ENCODE results near the gene CASK. TPM values are rescaled to one million over a fixed set of nuclear protein-coding genes. Genes with fewer than 3 reads are reported as not detected.

The CASK gene
- total and polyA plus RNA-seq, 8 donors, result 4.7 to 42.5 (median 22.9) TPM

GRCh38 chrX:41519468-41519867 lies 403.9 kb downstream of the CASK start:
- no peak overlapping the region for H3K4me3 ChIP-seq
- WGBS, 2 donors, result 94 to 97% methylated on average over 5 of the region's 5 CpGs
- H3K9me3 ChIP-seq, result no peaks in the 10 kb centered on the region
- no peaks in the 10 kb centered on the region for H3K4me1 ChIP-seq
- no peaks in the 10 kb centered on the region for H3K27me3 ChIP-seq
- no peak for FAIRE-seq
- no peak for DNase-seq
- no peaks in the 10 kb centered on the region for H3K36me3 ChIP-seq
- ATAC-seq, result no peak
- intact Hi-C loops (cut with DNase I), result no loop called here
- no peak for TF ChIP-seq CTCF (IDR thresholded peaks at IDR 0.05)
- H3K27ac ChIP-seq, result no peak overlapping the region

GRCh38 chrX:41518841-41519220 lies 404.5 kb downstream of the CASK start:
- Histone ChIP-seq H3K27ac (no peak overlapping the region), H3K9me3 (no peaks in the 10 kb centered on the region), H3K4me3 (no peak overlapping the region), H3K4me1 (no peaks in the 10 kb centered on the region), H3K36me3 (no peaks in the 10 kb centered on the region), H3K27me3 (no peaks in the 10 kb centered on the region)
- no peak for TF ChIP-seq CTCF (IDR thresholded peaks at IDR 0.05)
- FAIRE-seq (no peak), ATAC-seq (no peak), DNase-seq (no peak)
- intact Hi-C loops (cut with DNase I), result no loop called here
- 56 to 70% methylated on average over 5 of the region's 5 CpGs for WGBS, 2 donors

- Histone ChIP-seq H3K27me3 (no peaks in the 10 kb centered on the region), H3K36me3 (no peaks in the 10 kb centered on the region), H3K4me3 (no peak overlapping the region), H3K9me3 (no peaks in the 10 kb centered on the region), H3K27ac (no peak overlapping the region), H3K4me1 (no peaks in the 10 kb centered on the region)
- 76 to 90% methylated on average over 9 of the region's 9 CpGs for WGBS, 2 donors
- ATAC-seq (no peak), FAIRE-seq (no peak), DNase-seq (no peak)
- no peak for TF ChIP-seq CTCF (IDR thresholded peaks at IDR 0.05)
- intact Hi-C loops (cut with DNase I), result no loop called here
Observed at GRCh38 chrX:41518127-41518840, 405.1 kb downstream of the CASK start.

- intact Hi-C loops (cut with DNase I), result no loop called here
- TF ChIP-seq CTCF (IDR thresholded peaks at IDR 0.05), result no peak
- H3K27me3 ChIP-seq, result no peaks in the 10 kb centered on the region
- ATAC-seq (no peak), FAIRE-seq (no peak), DNase-seq (no peak)
- no peaks in the 10 kb centered on the region for H3K4me1 ChIP-seq
- 66 to 89% methylated on average over 4 of the region's 4 CpGs for WGBS, 2 donors
- H3K36me3 ChIP-seq, result no peaks in the 10 kb centered on the region
- H3K4me3 ChIP-seq, result no peak overlapping the region
- H3K9me3 ChIP-seq, result no peaks in the 10 kb centered on the region
- H3K27ac ChIP-seq, result no peak overlapping the region
Observed at GRCh38 chrX:41516999-41517765, 406.2 kb downstream of the CASK start.

GRCh38 chrX:41516456-41516855 lies 406.9 kb downstream of the CASK start:
- H3K36me3 ChIP-seq, result no peaks in the 10 kb centered on the region
- intact Hi-C loops (cut with DNase I), result no loop called here
- H3K9me3 ChIP-seq, result no peaks in the 10 kb centered on the region
- H3K4me3 ChIP-seq, result no peak overlapping the region
- whole genome bisulfite sequencing, 2 donors, result 75 to 82% methylated on average over 5 of the region's 5 CpGs
- H3K27me3 ChIP-seq, result no peaks in the 10 kb centered on the region
- H3K4me1 ChIP-seq, result no peaks in the 10 kb centered on the region
- ATAC-seq, result no peak
- DNase-seq, result no peak
- no peak for TF ChIP-seq CTCF (IDR thresholded peaks at IDR 0.05)
- no peak for FAIRE-seq
- no peak overlapping the region for H3K27ac ChIP-seq
